RWPE2 (cell line): ENCODE results near the gene IGFBP6.

Experiments
- ATAC-seq: fragments of 200-7000 bp; cut with Tn5 transposase; 3 replicates; pipeline ENCODE4 v1.9.1; 2021; ENCODE audit warnings: low read depth
- DNase-seq: peaks from one replicate; pipeline ENCODE4 v3.0.0-alpha.2; 2020; ENCODE audit warnings: low spot score
- H3K27ac ChIP-seq: fragments of 450-650 bp; 2 replicates; pipeline ENCODE4 v1.5.1; 2017; ENCODE audit warnings: mild to moderate bottlenecking; ENCODE audit not compliant: poor library complexity, severe bottlenecking
- H3K27me3 ChIP-seq: fragments of 250-450 bp; sonication (Bioruptor Pico); 2 replicates; pipeline ENCODE4 v1.5.1; 2021; ENCODE audit warnings: mild to moderate bottlenecking, moderate library complexity; ENCODE audit not compliant: insufficient read depth, poor library complexity, severe bottlenecking
- H3K36me3 ChIP-seq: fragments of 250-450 bp; sonication (Bioruptor Pico); 2 replicates; pipeline ENCODE4 v1.5.1; 2020; ENCODE audit warnings: low read depth, mild to moderate bottlenecking, moderate library complexity
- H3K4me1 ChIP-seq: fragments of 250-450 bp; sonication (Bioruptor Pico); 2 replicates; pipeline ENCODE4 v1.5.1; 2021; ENCODE audit warnings: mild to moderate bottlenecking, moderate library complexity; ENCODE audit not compliant: insufficient read depth, poor library complexity, severe bottlenecking
- H3K4me3 ChIP-seq: fragments of 250-450 bp; sonication (Bioruptor Pico); 2 replicates; pipeline ENCODE4 v1.5.1; 2021; ENCODE audit warnings: mild to moderate bottlenecking, moderate library complexity; ENCODE audit not compliant: severe bottlenecking
- H3K9me3 ChIP-seq: fragments of 250-450 bp; sonication (Bioruptor Pico); 2 replicates; pipeline ENCODE4 v1.5.1; 2021; ENCODE audit warnings: mild to moderate bottlenecking, moderate library complexity; ENCODE audit not compliant: severe bottlenecking
- CTCF ChIP-seq: fragments of 450-650 bp; IDR thresholded peaks from one replicate; pipeline ENCODE4 v1.5.1; 2017; ENCODE audit warnings: mild to moderate bottlenecking, moderate library complexity; ENCODE audit not compliant: poor library complexity, severe bottlenecking

IGFBP6 gene

DNA sequence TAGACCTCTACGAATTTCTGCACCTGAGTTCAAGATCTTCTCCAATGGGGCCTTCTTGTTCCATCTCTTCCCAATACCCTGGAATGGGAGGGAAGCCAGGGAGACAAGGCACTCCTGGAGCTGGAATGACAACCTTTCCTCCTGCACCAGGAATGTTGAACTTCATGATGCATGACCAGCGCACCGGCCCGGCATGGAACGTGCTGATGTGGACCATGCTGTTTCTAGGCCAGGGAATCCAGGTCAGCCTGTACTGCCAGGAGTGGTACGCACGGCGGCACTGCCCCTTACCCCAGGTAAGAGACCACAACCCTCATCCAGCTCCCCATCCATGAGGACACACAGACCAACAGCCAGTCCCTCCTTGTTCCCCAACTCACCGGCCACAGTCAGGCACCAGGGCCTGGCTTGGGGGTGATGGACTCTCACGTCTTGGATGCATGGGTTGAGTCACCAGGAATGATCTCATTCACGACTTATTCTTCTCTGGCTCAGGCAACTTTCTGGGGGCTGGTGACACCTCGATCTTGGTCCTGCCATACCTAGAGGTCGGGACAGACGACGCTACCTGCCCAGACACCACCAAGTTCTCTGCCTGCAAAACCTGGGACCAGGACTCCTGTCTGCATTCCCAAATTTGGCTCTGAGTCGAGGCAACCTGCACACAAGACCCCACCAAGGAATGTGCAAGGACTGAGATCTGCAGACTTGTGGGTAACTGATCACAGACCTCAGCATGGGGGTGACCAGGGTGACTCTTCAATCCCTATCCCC is 26.3 kb downstream of the IGFBP6 start:
- no peak for TF ChIP-seq CTCF
- Histone ChIP-seq H3K27ac (no peak overlapping the region), H3K4me3 (no peak overlapping the region), H3K27me3 (no peaks in the 10 kb centered on the region), H3K9me3 (no peaks in the 10 kb centered on the region), H3K36me3 (no peaks in the 10 kb centered on the region), H3K4me1 (no peaks in the 10 kb centered on the region)
- ATAC-seq, result no peak
- DNase-seq, result no peak

DNA sequence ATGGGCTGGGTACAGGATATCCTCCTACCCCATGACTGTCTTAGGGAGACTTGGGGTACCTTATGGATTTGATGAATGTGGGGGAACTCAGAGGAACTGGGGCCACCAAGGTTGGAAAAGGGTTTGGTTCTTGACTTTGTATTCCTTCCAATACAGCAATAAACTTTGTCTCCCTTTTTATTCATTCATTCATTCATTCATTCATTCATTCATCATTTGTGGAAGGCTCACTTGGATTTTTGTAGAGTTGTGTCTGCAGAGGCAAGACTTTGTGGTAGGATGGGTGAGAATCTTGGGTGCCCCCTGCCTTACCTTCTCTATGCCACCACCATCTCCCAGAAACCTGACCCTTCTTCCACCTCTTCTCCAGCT is 26.9 kb downstream of the IGFBP6 start:
- Histone ChIP-seq H3K9me3 (no peaks in the 10 kb centered on the region), H3K4me3 (no peak overlapping the region), H3K36me3 (no peaks in the 10 kb centered on the region), H3K27ac (no peak overlapping the region), H3K27me3 (no peaks in the 10 kb centered on the region), H3K4me1 (no peaks in the 10 kb centered on the region)
- DNase-seq, result no peak
- no peak for TF ChIP-seq CTCF
- no peak for ATAC-seq

DNA sequence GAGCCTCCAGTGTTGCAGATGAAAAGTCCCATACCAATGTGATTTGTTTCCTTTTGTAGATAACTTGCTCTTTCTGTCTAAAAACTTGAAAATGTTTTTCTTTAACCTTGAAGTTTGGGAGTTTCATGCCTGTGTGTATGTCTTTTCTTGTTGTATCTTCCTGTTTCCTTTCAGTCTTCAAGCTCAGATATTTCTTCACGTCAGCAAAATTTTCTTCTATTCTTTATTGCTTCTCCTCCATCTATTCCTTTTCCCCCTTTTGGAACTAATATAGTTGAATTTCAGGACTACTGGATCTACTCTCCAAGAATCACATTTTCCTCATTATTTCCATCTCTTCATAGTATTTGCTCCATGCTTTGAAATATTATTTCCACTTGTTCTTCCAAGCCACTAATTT is 29.7 kb downstream of the IGFBP6 start:
- no peak for ATAC-seq
- no peak overlapping the region for H3K4me3 ChIP-seq
- no peak for TF ChIP-seq CTCF

DNA sequence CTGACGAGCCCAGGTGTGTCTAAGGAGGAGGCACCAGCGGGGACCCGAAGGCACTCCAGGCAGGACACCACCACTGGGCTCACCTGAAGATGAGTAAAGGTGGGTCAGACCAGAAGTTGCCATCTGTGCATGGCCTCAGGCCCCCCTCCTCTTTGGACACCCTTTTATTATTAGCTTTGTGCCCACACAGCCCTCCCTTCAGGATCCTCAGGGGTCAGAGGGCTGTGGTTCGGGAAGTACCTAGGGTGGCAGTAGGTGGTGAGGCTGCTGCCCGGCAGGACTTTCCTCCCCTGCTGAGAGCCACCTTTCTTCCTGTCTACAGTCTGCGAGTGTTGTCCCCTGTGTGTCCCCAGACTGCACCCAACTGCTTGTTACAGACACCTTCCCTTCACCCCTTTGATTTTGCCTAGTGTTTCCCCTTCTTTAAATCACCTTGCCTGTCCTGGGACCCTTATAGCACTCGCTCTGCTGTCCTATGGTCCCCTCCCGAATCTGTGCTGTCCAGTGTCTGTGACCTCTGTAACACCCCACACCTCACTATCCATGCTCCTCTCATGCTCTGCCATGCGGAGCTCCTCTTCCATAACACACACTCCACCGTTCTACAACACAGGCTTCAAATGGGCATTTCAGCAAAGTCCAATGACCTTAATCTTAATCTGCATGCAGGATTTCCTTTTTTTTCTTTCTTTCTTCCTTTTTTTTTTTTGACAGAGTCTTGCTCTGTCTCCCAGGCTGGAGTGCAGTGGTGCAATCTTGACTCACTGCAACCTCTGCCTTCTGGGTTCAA is 31.5 kb downstream of the IGFBP6 start:
- no peak for TF ChIP-seq CTCF
- DNase-seq (no peak), ATAC-seq (no peak)

More for the DNA sequence above, 29.7 kb downstream of the IGFBP6 start:
- Histone ChIP-seq H3K9me3 (no peaks in the 10 kb centered on the region), H3K27ac (no peak overlapping the region), H3K4me1 (no peaks in the 10 kb centered on the region), H3K27me3 (no peaks in the 10 kb centered on the region), H3K36me3 (no peaks in the 10 kb centered on the region)
- DNase-seq, result no peak

DNA sequence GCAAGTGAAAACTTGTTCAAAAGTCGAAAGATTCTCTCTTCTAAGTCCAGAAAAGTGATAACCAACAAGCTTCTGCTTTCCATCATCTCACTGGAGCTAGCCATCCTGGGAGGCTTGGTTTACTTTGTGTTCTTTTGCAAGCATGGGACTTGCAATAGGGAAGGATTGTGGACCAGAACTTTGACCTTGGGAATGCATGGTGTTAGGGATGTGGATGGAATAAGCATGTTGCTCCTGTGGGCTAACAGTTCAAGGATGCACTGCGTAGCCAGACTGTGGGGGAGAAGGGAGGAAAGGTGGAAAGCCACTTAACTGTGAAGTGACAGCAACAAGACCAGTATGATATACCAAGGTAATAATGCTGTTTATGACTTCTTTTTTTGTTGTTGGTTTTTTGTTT is 34.4 kb downstream of the IGFBP6 start:
- no peak for ATAC-seq
- TF ChIP-seq CTCF, result no peak

More for the DNA sequence above, 31.5 kb downstream of the IGFBP6 start:
- H3K27ac ChIP-seq, result no peak overlapping the region
- H3K36me3 ChIP-seq, result no peaks in the 10 kb centered on the region
- no peaks in the 10 kb centered on the region for H3K9me3 ChIP-seq
- H3K4me1 ChIP-seq, result no peaks in the 10 kb centered on the region
- H3K4me3 ChIP-seq, result no peak overlapping the region
- no peaks in the 10 kb centered on the region for H3K27me3 ChIP-seq

More for the DNA sequence above, 34.4 kb downstream of the IGFBP6 start:
- H3K9me3 ChIP-seq, result no peaks in the 10 kb centered on the region
- no peak overlapping the region for H3K4me3 ChIP-seq
- no peak overlapping the region for H3K27ac ChIP-seq
- DNase-seq, result no peak
- no peaks in the 10 kb centered on the region for H3K4me1 ChIP-seq
- no peaks in the 10 kb centered on the region for H3K27me3 ChIP-seq
- no peaks in the 10 kb centered on the region for H3K36me3 ChIP-seq
